ENCODE results near the gene PSMG1.

GRCh38 chr21:39188521-39189139 lies 5.4 kb upstream of the PSMG1 start:
- TF ChIP-seq RBFOX2 (IDR thresholded peaks at IDR 0.05; ENCODE audit: low read depth, low read length) = no peak
- TF ChIP-seq ZBED1 (IDR thresholded peaks at IDR 0.05) = no peak
- no peak for TF ChIP-seq PATZ1 (CRISPR knock-in tag; IDR thresholded peaks at IDR 0.05; ENCODE audit: borderline replicate concordance)
- TF ChIP-seq TAF1 (IDR thresholded peaks at IDR 0.05; ENCODE audit: control insufficient read depth, extremely low read depth, insufficient read depth, low read length, severe bottlenecking) = no peak
- TF ChIP-seq ZBTB26 (CRISPR knock-in tag; IDR thresholded peaks at IDR 0.05) = no peak
